HCT116 (cell line): ENCODE measurements around the gene DTYMK. TPM values are rescaled to one million over a fixed set of nuclear protein-coding genes. Genes with fewer than 3 reads are reported as not detected.

Experiments used
- ATAC-seq: fragments of 200-7000 bp; cut with Tn5 transposase; 2 replicates; pipeline ENCODE4 v1.9.1; 2020; ENCODE audit warnings: mild to moderate bottlenecking, moderate library complexity
- BruUV-seq: library from RNA; stranded (reverse); fragments of 400-500 nt; replicated peaks from 2 replicates; lab custom pipeline; 2021; lab: Mats Ljungman, UMichigan
- CTCF ChIA-PET: fragments of 300-600 bp; sonication (Branson Sonifier 250); formaldehyde crosslinking; loops from one replicate; lab custom pipeline; 2021; ENCODE audit warnings: antibody characterized with exemption; lab: Charles Lee
- POLR2A ChIA-PET: fragments of 300-600, 350-600 bp; sonication (Branson Sonifier 250); formaldehyde crosslinking; loops from one replicate; lab custom pipeline; 2021; ENCODE audit warnings: antibody characterized with exemption; lab: Charles Lee
- RAD21 ChIA-PET, 2 experiments: fragments of 300-600 bp; sonication (Branson Sonifier 250); formaldehyde crosslinking; loops; one replicate each; lab custom pipeline; 2023; ENCODE audit warnings: low total read pairs in 2 of 2; ENCODE audit not compliant: uncharacterized antibody in 2 of 2, unreplicated experiment in 2 of 2, low non-redundant PET in 1 of 2; lab: Charles Lee
- DNase-seq: peaks from one replicate; pipeline ENCODE4 v3.0.0-alpha.2; 2010; ENCODE audit warnings: low read depth, low spot score
- H2AFZ ChIP-seq: fragments of 200-600 bp; shearing (Covaris generic), sonication (generic); 2 replicates; pipeline ENCODE4 v1.6.1; 2017; ENCODE audit warnings: low read depth, mixed run types, mixed read lengths, antibody characterized with exemption, low read length; ENCODE audit not compliant: poor library complexity, severe bottlenecking
- H3K27ac ChIP-seq: 2 replicates; pipeline ENCODE4 v1.5.1; 2012; ENCODE audit warnings: low read depth, low read length
- H3K27me3 ChIP-seq: fragments of 200-600 bp; sonication (generic); 2 replicates; pipeline ENCODE4 v1.6.1; 2016; ENCODE audit warnings: mixed run types, low read length, mixed read lengths; ENCODE audit not compliant: insufficient read depth
- H3K36me3 ChIP-seq, 2 experiments: fragments of 200-500 bp in 1 of 2; fragments of 200-600 bp in 1 of 2; sonication (Bioruptor generic) in 1 of 2; sonication (generic) in 1 of 2; 2 replicates each; pipeline versions ENCODE4 v1.5.1 to v1.6.1; 2014 to 2016; ENCODE audit warnings: low read length in 2 of 2, inconsistent platforms in 1 of 2, mixed read lengths in 1 of 2, mixed run types in 1 of 2; ENCODE audit not compliant: insufficient read depth in 2 of 2, control insufficient read depth in 1 of 2
- H3K4me1 ChIP-seq, 2 experiments: fragments of 200-600 bp in 1 of 2; sonication (generic) in 1 of 2; 2 replicates each; pipeline versions ENCODE4 v1.5.1 to v1.6.1; 2012 to 2017; ENCODE audit warnings: low read length in 2 of 2, inconsistent platforms in 1 of 2, mild to moderate bottlenecking in 1 of 2, mixed read lengths in 1 of 2, mixed run types in 1 of 2, moderate library complexity in 1 of 2; ENCODE audit not compliant: insufficient read depth in 2 of 2, control insufficient read depth in 1 of 2
- H3K4me2 ChIP-seq: fragments of 200-600 bp; sonication (generic); 2 replicates; pipeline ENCODE4 v1.6.1; 2017; ENCODE audit warnings: mixed run types, low read length, mixed read lengths
- H3K4me3 ChIP-seq, 2 experiments: fragments of 200-600 bp in 1 of 2; sonication (generic) in 1 of 2; replicated peaks in 1 of 2; 2 replicates each; pipeline ENCODE4 v1.5.1; 2011 to 2016; ENCODE audit warnings: low read length in 2 of 2, control low read depth in 1 of 2, low read depth in 1 of 2, mild to moderate bottlenecking in 1 of 2, mixed read lengths in 1 of 2, mixed run types in 1 of 2
- H3K79me2 ChIP-seq: fragments of 200-600 bp; sonication (generic); 2 replicates; pipeline ENCODE4 v1.6.1; 2017; ENCODE audit warnings: mild to moderate bottlenecking, mixed run types, low read length, moderate library complexity, mixed read lengths; ENCODE audit not compliant: insufficient read depth
- H3K9ac ChIP-seq: fragments of 200-600 bp; sonication (generic); 2 replicates; pipeline ENCODE4 v1.6.1; 2016; ENCODE audit warnings: low read length, mixed read lengths
- H3K9me2 ChIP-seq: fragments of 200-600 bp; sonication (generic), shearing (Covaris generic); 2 replicates; pipeline ENCODE4 v1.6.1; 2017; ENCODE audit warnings: mixed run types, mild to moderate bottlenecking, moderate library complexity; ENCODE audit not compliant: insufficient read depth
- H3K9me3 ChIP-seq, 2 experiments: fragments of 200-500 bp in 1 of 2; fragments of 200-600 bp in 1 of 2; sonication (Bioruptor generic) in 1 of 2; sonication (generic) in 1 of 2; 2 replicates each; pipeline ENCODE4 v1.6.1; 2014 to 2017; ENCODE audit warnings: low read length in 2 of 2, mixed read lengths in 2 of 2, inconsistent platforms in 1 of 2, low read depth in 1 of 2, mild to moderate bottlenecking in 1 of 2, mixed run types in 1 of 2, moderate library complexity in 1 of 2; ENCODE audit not compliant: control insufficient read depth in 1 of 2, insufficient read depth in 1 of 2
- H4K20me1 ChIP-seq: fragments of 200-600 bp; sonication (generic), shearing (Covaris generic); 2 replicates; pipeline ENCODE4 v1.6.1; 2017; ENCODE audit warnings: mixed run types, mild to moderate bottlenecking, moderate library complexity; ENCODE audit not compliant: insufficient read depth
- CEBPB ChIP-seq: IDR thresholded peaks from 2 replicates; pipeline ENCODE4 v1.6.1; 2012; ENCODE audit warnings: low read depth
- EGR1 ChIP-seq: IDR thresholded peaks from 2 replicates; pipeline ENCODE4 v1.6.1; 2012; ENCODE audit warnings: low read depth
- ELF1 ChIP-seq: IDR thresholded peaks from 2 replicates; pipeline ENCODE4 v1.6.1; 2012; ENCODE audit warnings: low read depth, borderline replicate concordance
- EZH2 ChIP-seq: fragments of 200-600 bp; sonication (generic); IDR thresholded peaks from 2 replicates; pipeline ENCODE4 v1.6.1; 2017; ENCODE audit warnings: antibody characterized with exemption, mixed run types
- JUND ChIP-seq: IDR thresholded peaks from 2 replicates; pipeline ENCODE4 v1.6.1; 2012
- POLR2A ChIP-seq: IDR thresholded peaks from 2 replicates; pipeline ENCODE4 v1.7.0; 2011; ENCODE audit warnings: borderline replicate concordance; ENCODE audit not compliant: insufficient read depth, insufficient read length; ENCODE audit errors: extremely low read depth
- POLR2AphosphoS5 ChIP-seq: IDR thresholded peaks from 2 replicates; pipeline ENCODE4 v1.6.1; 2011; ENCODE audit warnings: mild to moderate bottlenecking, low read depth, low read length, moderate library complexity
- SIN3A ChIP-seq: IDR thresholded peaks from 2 replicates; pipeline ENCODE4 v1.6.1; 2012; ENCODE audit warnings: low read depth
- SP1 ChIP-seq: IDR thresholded peaks from 2 replicates; pipeline ENCODE4 v1.6.1; 2012; ENCODE audit warnings: low read depth
- ZFX ChIP-seq: fragments of 450-650 bp; IDR thresholded peaks from 2 replicates; pipeline ENCODE4 v1.6.1; 2017
- ZNF274 ChIP-seq: fragments of 200-500 bp; sonication (Bioruptor generic); IDR thresholded peaks from 2 replicates; pipeline ENCODE4 v1.6.1; 2014; ENCODE audit warnings: mild to moderate bottlenecking, low read depth, low read length, inconsistent platforms
- intact Hi-C: fragments of 100-400 bp; cut with micrococcal nuclease; formaldehyde crosslinking; loops from 2 replicates; pipeline ENCODE4 v1.10.0; 2022
- total RNA-seq: library from RNA; stranded (reverse); gene quantifications from one replicate; pipeline ENCODE4 v1.2.1, GENCODE V29; 2021; ENCODE audit not compliant: unreplicated experiment
- TF ChIP-seq, protein P1 (sequence below): IDR thresholded peaks from 2 replicates; pipeline ENCODE4 v1.6.1; 2012
- TF ChIP-seq, protein P2 (sequence below): IDR thresholded peaks from 2 replicates; pipeline ENCODE4 v1.6.1; 2012
- TF ChIP-seq, protein P3 (sequence below): IDR thresholded peaks from 2 replicates; pipeline ENCODE4 v1.6.1; 2012; ENCODE audit warnings: low read depth
- TF ChIP-seq, protein P4 (sequence below): IDR thresholded peaks from 2 replicates; pipeline ENCODE4 v1.6.1; 2011; ENCODE audit warnings: mild to moderate bottlenecking, low read length, moderate library complexity; ENCODE audit not compliant: insufficient replicate concordance; ENCODE audit errors: extremely low read depth

The DTYMK gene
- total RNA-seq, 1 experiment from 2014 or later, result 83.3 TPM

DNA sequence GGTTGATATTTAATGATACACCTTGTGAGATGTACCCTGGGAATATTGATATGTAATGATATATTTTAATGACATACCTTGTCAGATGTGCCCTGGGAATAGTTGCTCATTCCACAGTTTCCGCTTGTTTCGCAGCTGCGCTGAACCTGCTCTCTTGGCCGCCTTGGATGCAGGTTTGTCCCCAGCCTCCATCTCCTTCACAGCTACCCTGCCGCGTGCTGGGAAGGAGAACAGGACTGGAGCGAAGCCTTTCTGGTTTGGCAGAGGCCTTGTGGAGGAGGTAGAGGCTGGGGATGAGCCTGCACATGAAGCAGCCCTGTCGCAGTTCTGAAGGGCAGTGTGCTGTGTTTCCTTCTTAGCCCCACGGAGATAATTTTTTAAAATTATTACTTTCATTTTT lies 34.5 kb downstream of the DTYMK start:
- Histone ChIP-seq H3K9me3 (no peaks in the 10 kb centered on the region), H2AFZ (no peak overlapping the region), H3K27ac (no peak overlapping the region), H3K4me2 (no peak overlapping the region), H3K79me2 (peaks cover 58% of the 10 kb centered on the region), H3K9me2 (no peaks in the 10 kb centered on the region), H3K9ac (no peak overlapping the region), H3K27me3 (no peaks in the 10 kb centered on the region), H3K36me3 (peaks cover 19 to 21% of the 10 kb centered on the region in 2 experiments; a peak in 3 of 4 replicates), H3K4me3 (no peak overlapping the region), H4K20me1 (no peaks in the 10 kb centered on the region; the same call in 1 of the 2 replicates), H3K4me1 (no peaks in the 10 kb centered on the region)
- intact Hi-C loops, result no loop called here
- ATAC-seq (no peak), DNase-seq (no peak)
- TF ChIP-seq SP1 (no peak), JUND (no peak), POLR2A (no peak), EGR1 (no peak), ZFX (no peak), ZNF274 (no peak), ELF1 (no peak)
- TF ChIP-seq, protein P1, sequence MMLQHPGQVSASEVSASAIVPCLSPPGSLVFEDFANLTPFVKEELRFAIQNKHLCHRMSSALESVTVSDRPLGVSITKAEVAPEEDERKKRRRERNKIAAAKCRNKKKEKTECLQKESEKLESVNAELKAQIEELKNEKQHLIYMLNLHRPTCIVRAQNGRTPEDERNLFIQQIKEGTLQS, result no peak
- no TSS peak for BruUV-seq
- ChIA-PET POLR2A (no interaction called here), RAD21 (no interaction called here), CTCF (no interaction called here)

DNA sequence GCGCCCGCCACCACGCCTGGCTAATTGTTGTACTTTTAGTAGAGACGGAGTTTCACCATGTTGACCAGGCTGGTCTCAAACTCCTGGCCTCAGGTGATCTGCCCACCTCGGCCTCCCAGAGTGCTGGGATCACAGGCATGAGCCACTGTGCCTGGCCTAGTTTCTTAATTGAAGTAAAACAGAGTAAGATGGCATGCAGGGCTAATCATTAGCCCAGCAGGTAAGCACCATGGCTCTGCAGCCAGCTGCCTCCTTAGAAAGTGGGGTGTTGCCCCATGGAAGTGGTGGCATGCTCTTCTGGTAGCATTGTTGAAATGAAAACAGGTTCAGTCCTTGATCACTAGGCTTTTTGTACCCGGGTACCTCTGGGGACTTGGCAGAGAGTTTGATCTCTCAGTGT lies 36.7 kb downstream of the DTYMK start:
- DNase-seq, result no peak
- peaks cover 80% of the 10 kb centered on the region for H3K79me2 ChIP-seq
- CTCF ChIA-PET, result no interaction called here
- TF ChIP-seq CEBPB (no peak), SP1 (no peak), JUND (no peak), EZH2 (no peak), ELF1 (no peak), SIN3A (no peak), POLR2A (no peak), POLR2AphosphoS5 (no peak)
- TF ChIP-seq, protein P2, sequence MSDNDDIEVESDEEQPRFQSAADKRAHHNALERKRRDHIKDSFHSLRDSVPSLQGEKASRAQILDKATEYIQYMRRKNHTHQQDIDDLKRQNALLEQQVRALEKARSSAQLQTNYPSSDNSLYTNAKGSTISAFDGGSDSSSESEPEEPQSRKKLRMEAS, result no peak
- TF ChIP-seq, protein P3, sequence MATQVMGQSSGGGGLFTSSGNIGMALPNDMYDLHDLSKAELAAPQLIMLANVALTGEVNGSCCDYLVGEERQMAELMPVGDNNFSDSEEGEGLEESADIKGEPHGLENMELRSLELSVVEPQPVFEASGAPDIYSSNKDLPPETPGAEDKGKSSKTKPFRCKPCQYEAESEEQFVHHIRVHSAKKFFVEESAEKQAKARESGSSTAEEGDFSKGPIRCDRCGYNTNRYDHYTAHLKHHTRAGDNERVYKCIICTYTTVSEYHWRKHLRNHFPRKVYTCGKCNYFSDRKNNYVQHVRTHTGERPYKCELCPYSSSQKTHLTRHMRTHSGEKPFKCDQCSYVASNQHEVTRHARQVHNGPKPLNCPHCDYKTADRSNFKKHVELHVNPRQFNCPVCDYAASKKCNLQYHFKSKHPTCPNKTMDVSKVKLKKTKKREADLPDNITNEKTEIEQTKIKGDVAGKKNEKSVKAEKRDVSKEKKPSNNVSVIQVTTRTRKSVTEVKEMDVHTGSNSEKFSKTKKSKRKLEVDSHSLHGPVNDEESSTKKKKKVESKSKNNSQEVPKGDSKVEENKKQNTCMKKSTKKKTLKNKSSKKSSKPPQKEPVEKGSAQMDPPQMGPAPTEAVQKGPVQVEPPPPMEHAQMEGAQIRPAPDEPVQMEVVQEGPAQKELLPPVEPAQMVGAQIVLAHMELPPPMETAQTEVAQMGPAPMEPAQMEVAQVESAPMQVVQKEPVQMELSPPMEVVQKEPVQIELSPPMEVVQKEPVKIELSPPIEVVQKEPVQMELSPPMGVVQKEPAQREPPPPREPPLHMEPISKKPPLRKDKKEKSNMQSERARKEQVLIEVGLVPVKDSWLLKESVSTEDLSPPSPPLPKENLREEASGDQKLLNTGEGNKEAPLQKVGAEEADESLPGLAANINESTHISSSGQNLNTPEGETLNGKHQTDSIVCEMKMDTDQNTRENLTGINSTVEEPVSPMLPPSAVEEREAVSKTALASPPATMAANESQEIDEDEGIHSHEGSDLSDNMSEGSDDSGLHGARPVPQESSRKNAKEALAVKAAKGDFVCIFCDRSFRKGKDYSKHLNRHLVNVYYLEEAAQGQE, result no peak
- TF ChIP-seq, protein P1, result no peak
- TF ChIP-seq, protein P4, sequence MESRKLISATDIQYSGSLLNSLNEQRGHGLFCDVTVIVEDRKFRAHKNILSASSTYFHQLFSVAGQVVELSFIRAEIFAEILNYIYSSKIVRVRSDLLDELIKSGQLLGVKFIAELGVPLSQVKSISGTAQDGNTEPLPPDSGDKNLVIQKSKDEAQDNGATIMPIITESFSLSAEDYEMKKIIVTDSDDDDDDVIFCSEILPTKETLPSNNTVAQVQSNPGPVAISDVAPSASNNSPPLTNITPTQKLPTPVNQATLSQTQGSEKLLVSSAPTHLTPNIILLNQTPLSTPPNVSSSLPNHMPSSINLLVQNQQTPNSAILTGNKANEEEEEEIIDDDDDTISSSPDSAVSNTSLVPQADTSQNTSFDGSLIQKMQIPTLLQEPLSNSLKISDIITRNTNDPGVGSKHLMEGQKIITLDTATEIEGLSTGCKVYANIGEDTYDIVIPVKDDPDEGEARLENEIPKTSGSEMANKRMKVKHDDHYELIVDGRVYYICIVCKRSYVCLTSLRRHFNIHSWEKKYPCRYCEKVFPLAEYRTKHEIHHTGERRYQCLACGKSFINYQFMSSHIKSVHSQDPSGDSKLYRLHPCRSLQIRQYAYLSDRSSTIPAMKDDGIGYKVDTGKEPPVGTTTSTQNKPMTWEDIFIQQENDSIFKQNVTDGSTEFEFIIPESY, result no peak

More for the DNA sequence above, 36.7 kb downstream of the DTYMK start:
- no peaks in the 10 kb centered on the region for H3K4me1 ChIP-seq
- POLR2A ChIA-PET, result no interaction called here
- no peak overlapping the region for H3K4me2 ChIP-seq
- ATAC-seq, result no peak
- no peak overlapping the region for H3K27ac ChIP-seq
- no peak overlapping the region for H3K4me3 ChIP-seq
- H3K27me3 ChIP-seq, result no peaks in the 10 kb centered on the region
- no peaks in the 10 kb centered on the region for H3K9me3 ChIP-seq
- H4K20me1 ChIP-seq, result no peaks in the 10 kb centered on the region; the same call in 1 of the 2 replicates
- no peak overlapping the region for H2AFZ ChIP-seq
- H3K9ac ChIP-seq, result no peak overlapping the region
- intact Hi-C loops, result no loop called here
- no TSS peak for BruUV-seq
- H3K36me3 ChIP-seq, result peaks cover 9 to 14% of the 10 kb centered on the region in 2 experiments; a peak in 3 of 4 replicates
- H3K9me2 ChIP-seq, result no peaks in the 10 kb centered on the region
- RAD21 ChIA-PET, result interaction anchor here in 1 of 2 experiments (0.7 kb wide), 1 partner anchor 13 kb away, joined by 3 read pairs; the partner anchor contains the start of gene THAP4
